Osteocyte (in vitro differentiated cells): ENCODE results near the gene THBS2. TPM values are rescaled to one million over a fixed set of nuclear protein-coding genes. Genes with fewer than 3 reads are reported as not detected.

Experiments
- DNase-seq: peaks from one replicate; pipeline ENCODE4 v3.0.0; 2021; ENCODE audit warnings: mixed read lengths; ENCODE audit not compliant: unreplicated experiment; ENCODE audit errors: extremely low spot score
- H3K27ac Mint-ChIP-seq: one replicate; pipeline ENCODE4 v1.8.0; 2021; ENCODE audit warnings: mild to moderate bottlenecking, mixed read lengths; ENCODE audit not compliant: unreplicated experiment
- H3K27me3 Mint-ChIP-seq: one replicate; pipeline ENCODE4 v1.8.0; 2021; ENCODE audit warnings: mixed read lengths; ENCODE audit not compliant: unreplicated experiment
- H3K36me3 Mint-ChIP-seq: one replicate; pipeline ENCODE4 v1.8.0; 2021; ENCODE audit warnings: mixed read lengths; ENCODE audit not compliant: unreplicated experiment
- H3K4me1 Mint-ChIP-seq: one replicate; pipeline ENCODE4 v1.8.0; 2021; ENCODE audit warnings: mixed read lengths; ENCODE audit not compliant: unreplicated experiment
- H3K4me3 Mint-ChIP-seq: one replicate; pipeline ENCODE4 v1.8.0; 2021; ENCODE audit warnings: mild to moderate bottlenecking, moderate library complexity, mixed read lengths; ENCODE audit not compliant: unreplicated experiment
- H3K9me3 Mint-ChIP-seq: one replicate; pipeline ENCODE4 v1.8.0; 2021; ENCODE audit warnings: mixed read lengths; ENCODE audit not compliant: unreplicated experiment
- total RNA-seq: library from RNA; stranded (reverse); gene quantifications from 2 replicates; pipeline ENCODE4 v1.2.1, GENCODE V29; 2021
- TF ChIP-seq, protein P1 (sequence below): fragments of 200-600 bp; sonication (generic); IDR thresholded peaks from 2 replicates; pipeline ENCODE4 v1.5.0; 2021; ENCODE audit warnings: antibody characterized with exemption, mild to moderate bottlenecking, moderate library complexity

The THBS2 gene
- total RNA-seq, 1 donor from 2014 or later = 650 TPM

DNA sequence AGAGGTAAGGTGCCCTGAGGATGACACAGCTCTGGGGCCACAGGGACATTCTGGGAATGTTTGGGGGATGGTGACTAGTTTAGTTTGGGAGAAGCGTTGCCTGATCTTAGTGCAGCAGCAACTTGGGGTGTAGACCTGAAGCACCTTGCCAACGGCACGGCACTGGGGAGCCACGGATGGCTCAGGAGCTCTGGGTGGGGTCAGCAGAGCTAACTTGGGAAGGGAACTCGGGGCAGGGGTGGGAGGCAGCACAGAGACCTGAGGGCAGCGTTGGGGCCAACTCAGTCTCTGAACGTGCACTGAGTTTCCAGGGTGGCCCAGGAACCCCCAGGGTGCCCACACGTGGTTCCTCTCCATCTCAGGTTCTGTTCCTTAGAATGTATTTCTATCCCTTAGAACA is 14.9 kb downstream of the THBS2 start:
- Mint-ChIP-seq H3K27ac (peak overlapping the region; percentile 19), H3K36me3 (peaks cover 54% of the 10 kb centered on the region), H3K4me1 (peaks cover 2% of the 10 kb centered on the region), H3K9me3 (no peaks in the 10 kb centered on the region), H3K4me3 (no peak overlapping the region), H3K27me3 (no peaks in the 10 kb centered on the region)
- no peak for DNase-seq
- TF ChIP-seq, protein P1, sequence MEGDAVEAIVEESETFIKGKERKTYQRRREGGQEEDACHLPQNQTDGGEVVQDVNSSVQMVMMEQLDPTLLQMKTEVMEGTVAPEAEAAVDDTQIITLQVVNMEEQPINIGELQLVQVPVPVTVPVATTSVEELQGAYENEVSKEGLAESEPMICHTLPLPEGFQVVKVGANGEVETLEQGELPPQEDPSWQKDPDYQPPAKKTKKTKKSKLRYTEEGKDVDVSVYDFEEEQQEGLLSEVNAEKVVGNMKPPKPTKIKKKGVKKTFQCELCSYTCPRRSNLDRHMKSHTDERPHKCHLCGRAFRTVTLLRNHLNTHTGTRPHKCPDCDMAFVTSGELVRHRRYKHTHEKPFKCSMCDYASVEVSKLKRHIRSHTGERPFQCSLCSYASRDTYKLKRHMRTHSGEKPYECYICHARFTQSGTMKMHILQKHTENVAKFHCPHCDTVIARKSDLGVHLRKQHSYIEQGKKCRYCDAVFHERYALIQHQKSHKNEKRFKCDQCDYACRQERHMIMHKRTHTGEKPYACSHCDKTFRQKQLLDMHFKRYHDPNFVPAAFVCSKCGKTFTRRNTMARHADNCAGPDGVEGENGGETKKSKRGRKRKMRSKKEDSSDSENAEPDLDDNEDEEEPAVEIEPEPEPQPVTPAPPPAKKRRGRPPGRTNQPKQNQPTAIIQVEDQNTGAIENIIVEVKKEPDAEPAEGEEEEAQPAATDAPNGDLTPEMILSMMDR = no peak

DNA sequence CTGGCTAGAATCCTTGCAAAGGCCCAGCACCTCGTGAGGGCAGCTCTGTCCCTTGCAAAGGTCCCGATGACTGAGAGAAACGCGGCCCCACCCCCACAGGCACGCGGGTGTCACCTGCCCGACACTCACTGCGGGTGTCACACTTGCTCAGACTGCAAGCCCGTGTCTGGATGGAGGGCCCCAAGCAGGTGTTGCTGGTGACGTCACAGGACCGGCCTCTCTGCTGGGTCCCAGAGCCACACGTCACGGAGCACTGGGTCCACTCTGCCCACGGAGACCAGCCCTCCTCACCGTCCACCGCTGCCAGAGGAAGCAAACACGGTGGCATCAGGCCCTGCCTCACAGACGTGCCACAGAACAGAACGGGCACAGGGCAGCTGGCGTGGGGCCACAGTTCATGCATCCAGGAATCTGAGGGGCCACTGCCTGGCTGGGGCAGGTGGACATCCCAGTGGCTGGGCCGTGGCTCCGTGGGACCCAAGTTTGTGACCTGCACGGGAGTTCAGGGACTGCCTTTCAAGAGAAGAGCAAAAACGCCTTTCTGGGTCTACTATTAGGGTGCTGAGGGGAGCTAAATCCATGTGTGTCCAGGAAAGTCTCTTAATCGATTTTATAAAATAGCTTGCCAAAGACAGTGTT is 16.0 kb downstream of the THBS2 start:
- DNase-seq = no peak
- Mint-ChIP-seq H3K9me3 (no peaks in the 10 kb centered on the region), H3K27ac (peak overlapping the region; percentile 19), H3K4me1 (peaks cover 2% of the 10 kb centered on the region), H3K27me3 (no peaks in the 10 kb centered on the region), H3K4me3 (no peak overlapping the region), H3K36me3 (peaks cover 62% of the 10 kb centered on the region)
- TF ChIP-seq, protein P1 = no peak

DNA sequence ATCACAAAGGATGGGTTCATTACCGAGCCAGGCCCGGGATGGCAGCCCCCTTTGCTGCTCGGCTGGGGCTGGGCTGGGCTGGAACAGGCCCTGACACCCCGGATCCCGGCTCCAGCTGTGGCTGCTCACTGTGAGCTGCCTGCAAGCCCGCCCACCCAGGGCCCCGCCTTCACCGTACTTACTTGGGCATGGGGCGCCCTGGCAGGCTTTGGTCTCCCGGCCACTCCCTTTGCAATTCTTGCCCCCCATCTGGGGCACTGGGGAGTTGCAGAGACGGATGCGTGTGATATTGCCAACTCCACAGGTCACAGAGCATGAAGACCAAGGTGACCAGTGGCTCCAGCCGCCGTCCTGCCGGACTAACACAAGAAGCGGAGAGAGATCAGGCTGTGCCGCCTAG is 16.7 kb downstream of the THBS2 start:
- TF ChIP-seq, protein P1 = no peak
- DNase-seq = no peak
- H3K4me3 Mint-ChIP-seq = no peak overlapping the region
- H3K36me3 Mint-ChIP-seq = peaks cover 64% of the 10 kb centered on the region
- H3K4me1 Mint-ChIP-seq = peaks cover 2% of the 10 kb centered on the region
- H3K9me3 Mint-ChIP-seq = no peaks in the 10 kb centered on the region
- H3K27me3 Mint-ChIP-seq = no peaks in the 10 kb centered on the region
- no peak overlapping the region for H3K27ac Mint-ChIP-seq

DNA sequence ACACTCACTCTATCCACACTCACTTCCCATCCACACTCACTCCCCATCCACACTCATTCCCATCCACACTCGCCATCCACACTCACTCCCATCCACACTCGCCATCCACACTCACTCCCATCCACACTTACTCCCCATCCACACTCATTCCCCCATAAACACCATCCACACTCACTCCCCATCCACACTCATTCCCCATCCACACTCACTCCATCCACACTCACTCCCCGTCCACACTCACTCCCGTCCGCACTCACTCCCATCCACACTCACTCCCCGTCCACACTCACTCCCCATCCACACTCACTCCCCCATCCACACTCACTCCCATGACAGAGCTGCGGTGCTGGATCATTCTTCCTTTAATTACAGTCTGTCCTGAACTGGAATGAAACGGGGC is 17.1 kb downstream of the THBS2 start:
- peak overlapping the region; percentile 23 for H3K27ac Mint-ChIP-seq
- peaks cover 64% of the 10 kb centered on the region for H3K36me3 Mint-ChIP-seq
- no peak for DNase-seq

DNA sequence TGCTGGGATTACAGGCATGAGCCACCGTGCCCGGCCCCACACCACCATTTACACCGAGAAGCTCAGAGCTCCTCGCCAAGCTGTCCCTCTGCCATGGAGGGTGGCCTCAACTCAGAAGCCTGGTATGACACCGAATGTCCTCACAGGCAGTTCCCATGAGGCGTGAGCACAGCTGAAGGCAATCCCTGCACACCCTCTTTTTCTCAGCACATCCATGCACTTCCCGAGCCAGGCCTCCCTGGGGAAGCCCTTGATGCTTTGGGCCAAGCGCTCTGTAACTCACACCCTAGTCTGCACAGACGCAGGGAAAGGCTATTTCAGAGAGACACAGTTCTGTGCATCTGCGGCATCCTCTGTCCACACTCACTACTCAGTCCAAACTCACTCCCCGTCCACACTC is 18.4 kb downstream of the THBS2 start:
- H3K36me3 Mint-ChIP-seq = peaks cover 66% of the 10 kb centered on the region
- TF ChIP-seq, protein P1 = no peak
- H3K4me3 Mint-ChIP-seq = no peak overlapping the region
- H3K27ac Mint-ChIP-seq = peak overlapping the region; percentile 35
- no peaks in the 10 kb centered on the region for H3K27me3 Mint-ChIP-seq
- H3K9me3 Mint-ChIP-seq = no peaks in the 10 kb centered on the region
- H3K4me1 Mint-ChIP-seq = no peaks in the 10 kb centered on the region
- peak; percentile 81 for DNase-seq

More for the DNA sequence above, 17.1 kb downstream of the THBS2 start:
- H3K4me1 Mint-ChIP-seq = peaks cover 2% of the 10 kb centered on the region
- TF ChIP-seq, protein P1 = no peak
- no peaks in the 10 kb centered on the region for H3K27me3 Mint-ChIP-seq
- no peak overlapping the region for H3K4me3 Mint-ChIP-seq
- no peaks in the 10 kb centered on the region for H3K9me3 Mint-ChIP-seq
